GM12878 (cell line): ENCODE data around the gene LPCAT4. TPM values are rescaled to one million over a fixed set of nuclear protein-coding genes. Genes with fewer than 3 reads are reported as not detected.

Experiments used
- ATAC-seq: fragments of 200-7000 bp; cut with Tn5 transposase; 3 replicates; pipeline ENCODE4 v1.9.1; 2020; ENCODE audit warnings: mild to moderate bottlenecking, moderate library complexity
- BruUV-seq: library from RNA; stranded (reverse); fragments of 400-500 nt; replicated peaks from 2 replicates; lab custom pipeline; 2021; lab: Mats Ljungman, UMichigan
- CTCF ChIA-PET: fragments of 300-600 bp; sonication (Branson Sonifier 250); formaldehyde crosslinking; extraction: SDS; loops from one replicate; lab custom pipeline; 2021; ENCODE audit warnings: inconsistent platforms; lab: Yijun Ruan, JAX
- POLR2A ChIA-PET: fragments of 350-600 bp; formaldehyde crosslinking; extraction: SDS; loops from one replicate; lab custom pipeline; 2021; ENCODE audit warnings: inconsistent platforms; lab: Charles Lee
- RAD21 ChIA-PET: fragments of 300-600 bp; sonication (Branson Sonifier 250); formaldehyde crosslinking; loops from one replicate; lab custom pipeline; 2023; ENCODE audit warnings: antibody characterized with exemption; ENCODE audit not compliant: unreplicated experiment; lab: Charles Lee
- SMC1A ChIA-PET: fragments of 300-600 bp; sonication (Branson Sonifier 250); formaldehyde crosslinking; loops from one replicate; lab custom pipeline; 2023; ENCODE audit not compliant: unreplicated experiment, uncharacterized antibody; lab: Charles Lee
- DNase-seq: peaks from one replicate; pipeline ENCODE4 v3.0.0-alpha.2; 2011; ENCODE audit warnings: low read depth, low spot score
- FAIRE-seq: peaks from 3 replicates; lab custom pipeline; 2011; peaks lifted over from hg19 to GRCh38; lab: Jason Lieb, UNC
- H2AFZ ChIP-seq: 2 replicates; pipeline ENCODE4 v1.6.0; 2011; ENCODE audit warnings: low read depth, low read length, control low read depth; ENCODE audit not compliant: control insufficient read depth
- H3K27ac ChIP-seq: 2 replicates; pipeline ENCODE4 v1.5.1; 2011; ENCODE audit warnings: control low read depth; ENCODE audit not compliant: control insufficient read depth, insufficient read depth
- H3K27me3 ChIP-seq, 2 experiments: replicated peaks in 1 of 2; 2 replicates each; pipeline versions ENCODE4 v1.6.0 to v1.6.1; 2011; ENCODE audit warnings: low read length in 1 of 2; ENCODE audit not compliant: control insufficient read depth in 2 of 2, insufficient read depth in 2 of 2
- H3K36me3 ChIP-seq, 2 experiments: 2 replicates each; pipeline ENCODE4 v1.5.1; 2011; ENCODE audit warnings: low read length in 1 of 2; ENCODE audit not compliant: control insufficient read depth in 2 of 2, insufficient read depth in 2 of 2
- H3K4me1 ChIP-seq: 2 replicates; pipeline ENCODE4 v1.6.1; 2011; ENCODE audit warnings: mild to moderate bottlenecking, low read length, moderate library complexity, mixed read lengths; ENCODE audit not compliant: control insufficient read depth, insufficient read depth
- H3K4me2 ChIP-seq: 2 replicates; pipeline ENCODE4 v1.6.0; 2011; ENCODE audit warnings: control low read depth; ENCODE audit not compliant: control insufficient read depth, insufficient read depth
- H3K4me3 ChIP-seq: fragments of 200-600 bp; sonication (generic); 2 replicates; pipeline ENCODE4 v1.5.1; 2016
- H3K79me2 ChIP-seq: 2 replicates; pipeline ENCODE4 v1.6.0; 2011; ENCODE audit warnings: low read length; ENCODE audit not compliant: control insufficient read depth, insufficient read depth
- H3K9ac ChIP-seq: 2 replicates; pipeline ENCODE4 v1.8.0; 2011; ENCODE audit warnings: low read length, control low read depth, mixed read lengths; ENCODE audit not compliant: control insufficient read depth, insufficient read depth
- H3K9me3 ChIP-seq: replicated peaks from 3 replicates; pipeline ENCODE4 v1.5.1; 2011; ENCODE audit warnings: mild to moderate bottlenecking, low read length; ENCODE audit not compliant: control insufficient read depth, insufficient read depth
- H4K20me1 ChIP-seq: 2 replicates; pipeline ENCODE4 v1.6.0; 2011; ENCODE audit not compliant: control insufficient read depth, insufficient read depth
- WGBS: methylation state at CpG from one replicate; pipeline ENCODE4 v1.1.6; 2016; ENCODE audit warnings: low lambda C conversion rate; ENCODE audit not compliant: insufficient replicate concordance, insufficient coverage; ENCODE audit errors: missing lambda C conversion rate; 5-methylcytosine and 5-hydroxymethylcytosine counted together
- in situ Hi-C: fragments of 300-500 bp; cut with MboI; formaldehyde crosslinking; loops from 9 replicates; pipeline ENCODE4 v1.14.3; 2018; ENCODE audit warnings: mixed read lengths
- intact Hi-C: fragments of 100-400 bp; cut with micrococcal nuclease; formaldehyde crosslinking; loops from one replicate; pipeline ENCODE4 v1.14.2; 2022; ENCODE audit not compliant: unreplicated experiment
- polyA plus RNA-seq, 11 experiments: library from polyadenylated mRNA; depleted of rRNA in 4 of 11; unstranded in 6 of 11; stranded (reverse) in 5 of 11; fragments of >200 nt; fragmentation: Nextera tagmentation in 4 of 11; fragmentation: Illumina TruSeq in 1 of 11; extraction: Ambion mirVana in 4 of 11; extraction: Trizol in 1 of 11; gene quantifications; 1 replicate in 1 of 11; 2 replicates in 10 of 11; pipeline versions ENCODE4 v1.2.1 to v1.2.3, GENCODE V29; 2011 to 2016; ENCODE audit warnings: inconsistent platforms in 2 of 11, missing spikeins in 2 of 11, low read depth in 1 of 11
- total RNA-seq, 4 experiments: library from RNA; depleted of rRNA in 3 of 4; stranded (reverse); fragments of >200 nt in 3 of 4; fragmentation: Illumina TruSeq in 1 of 4; extraction: Trizol in 1 of 4; gene quantifications; 2 replicates each; pipeline versions ENCODE4 v1.2.1 to v1.2.3, GENCODE V29; 2013 to 2021
- TF ChIP-seq, protein P1 (sequence below): fragments of 450-650 bp; formaldehyde crosslinking; IDR thresholded peaks from 2 replicates; pipeline ENCODE4 v1.5.0; 2022; ENCODE audit warnings: mild to moderate bottlenecking, missing genetic modification characterization
- TF ChIP-seq, protein P2 (sequence below), 3 experiments: IDR thresholded peaks in 2 of 3; conservative IDR thresholded peaks in 1 of 3; 2 replicates each; pipeline ENCODE4 v1.5.1; 2011; ENCODE audit warnings: low read depth in 3 of 3, low read length in 3 of 3, mild to moderate bottlenecking in 3 of 3, control low read depth in 2 of 3, moderate library complexity in 2 of 3, inconsistent platforms in 1 of 3, mixed read lengths in 1 of 3; ENCODE audit not compliant: control insufficient read depth in 2 of 3, insufficient read depth in 1 of 3; ENCODE audit errors: extremely low read depth in 1 of 3

Gene LPCAT4
- total and polyA plus RNA-seq, 10 of the 15 experiments (the other 5 are each of a cell fraction or from before 2014, with no cell fraction given) = 14.4 to 57.2 (median 33.0) TPM

DNA sequence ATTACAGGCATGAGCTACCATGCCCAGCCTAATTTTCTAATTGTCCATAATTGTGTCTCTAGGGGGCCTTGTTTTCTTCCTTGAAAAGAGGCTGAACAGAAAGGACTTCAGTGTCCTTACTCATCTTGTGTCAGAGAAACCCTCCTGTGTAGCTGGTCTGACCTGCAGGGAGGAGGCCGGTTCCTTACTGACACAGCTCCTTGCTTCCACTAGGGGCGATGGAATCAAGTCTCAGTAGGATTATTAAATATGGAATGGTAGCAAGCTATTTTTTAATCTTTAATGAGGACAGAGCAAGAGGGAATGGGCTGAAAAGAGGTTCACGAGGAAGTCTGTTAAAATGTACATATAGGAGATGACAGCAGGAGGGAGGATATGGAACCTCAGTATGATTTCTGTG is 8.6 kb downstream of the LPCAT4 start:
- Histone ChIP-seq H2AFZ (no peak overlapping the region), H3K4me2 (no peak overlapping the region), H3K27me3 (no peaks in the 10 kb centered on the region), H3K4me1 (no peaks in the 10 kb centered on the region), H3K4me3 (no peak overlapping the region), H3K9me3 (no peaks in the 10 kb centered on the region), H3K27ac (no peak overlapping the region), H3K36me3 (peaks cover 0 to 16% of the 10 kb centered on the region in 2 experiments), H4K20me1 (no peaks in the 10 kb centered on the region), H3K79me2 (no peaks in the 10 kb centered on the region), H3K9ac (no peak overlapping the region)
- ATAC-seq (no peak), DNase-seq (no peak), FAIRE-seq (no peak)
- TF ChIP-seq, protein P1, sequence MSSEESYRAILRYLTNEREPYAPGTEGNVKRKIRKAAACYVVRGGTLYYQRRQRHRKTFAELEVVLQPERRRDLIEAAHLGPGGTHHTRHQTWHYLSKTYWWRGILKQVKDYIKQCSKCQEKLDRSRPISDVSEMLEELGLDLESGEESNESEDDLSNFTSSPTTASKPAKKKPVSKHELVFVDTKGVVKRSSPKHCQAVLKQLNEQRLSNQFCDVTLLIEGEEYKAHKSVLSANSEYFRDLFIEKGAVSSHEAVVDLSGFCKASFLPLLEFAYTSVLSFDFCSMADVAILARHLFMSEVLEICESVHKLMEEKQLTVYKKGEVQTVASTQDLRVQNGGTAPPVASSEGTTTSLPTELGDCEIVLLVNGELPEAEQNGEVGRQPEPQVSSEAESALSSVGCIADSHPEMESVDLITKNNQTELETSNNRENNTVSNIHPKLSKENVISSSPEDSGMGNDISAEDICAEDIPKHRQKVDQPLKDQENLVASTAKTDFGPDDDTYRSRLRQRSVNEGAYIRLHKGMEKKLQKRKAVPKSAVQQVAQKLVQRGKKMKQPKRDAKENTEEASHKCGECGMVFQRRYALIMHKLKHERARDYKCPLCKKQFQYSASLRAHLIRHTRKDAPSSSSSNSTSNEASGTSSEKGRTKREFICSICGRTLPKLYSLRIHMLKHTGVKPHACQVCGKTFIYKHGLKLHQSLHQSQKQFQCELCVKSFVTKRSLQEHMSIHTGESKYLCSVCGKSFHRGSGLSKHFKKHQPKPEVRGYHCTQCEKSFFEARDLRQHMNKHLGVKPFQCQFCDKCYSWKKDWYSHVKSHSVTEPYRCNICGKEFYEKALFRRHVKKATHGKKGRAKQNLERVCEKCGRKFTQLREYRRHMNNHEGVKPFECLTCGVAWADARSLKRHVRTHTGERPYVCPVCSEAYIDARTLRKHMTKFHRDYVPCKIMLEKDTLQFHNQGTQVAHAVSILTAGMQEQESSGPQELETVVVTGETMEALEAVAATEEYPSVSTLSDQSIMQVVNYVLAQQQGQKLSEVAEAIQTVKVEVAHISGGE (CRISPR knock-in tag) = no peak
- TF ChIP-seq, protein P2, sequence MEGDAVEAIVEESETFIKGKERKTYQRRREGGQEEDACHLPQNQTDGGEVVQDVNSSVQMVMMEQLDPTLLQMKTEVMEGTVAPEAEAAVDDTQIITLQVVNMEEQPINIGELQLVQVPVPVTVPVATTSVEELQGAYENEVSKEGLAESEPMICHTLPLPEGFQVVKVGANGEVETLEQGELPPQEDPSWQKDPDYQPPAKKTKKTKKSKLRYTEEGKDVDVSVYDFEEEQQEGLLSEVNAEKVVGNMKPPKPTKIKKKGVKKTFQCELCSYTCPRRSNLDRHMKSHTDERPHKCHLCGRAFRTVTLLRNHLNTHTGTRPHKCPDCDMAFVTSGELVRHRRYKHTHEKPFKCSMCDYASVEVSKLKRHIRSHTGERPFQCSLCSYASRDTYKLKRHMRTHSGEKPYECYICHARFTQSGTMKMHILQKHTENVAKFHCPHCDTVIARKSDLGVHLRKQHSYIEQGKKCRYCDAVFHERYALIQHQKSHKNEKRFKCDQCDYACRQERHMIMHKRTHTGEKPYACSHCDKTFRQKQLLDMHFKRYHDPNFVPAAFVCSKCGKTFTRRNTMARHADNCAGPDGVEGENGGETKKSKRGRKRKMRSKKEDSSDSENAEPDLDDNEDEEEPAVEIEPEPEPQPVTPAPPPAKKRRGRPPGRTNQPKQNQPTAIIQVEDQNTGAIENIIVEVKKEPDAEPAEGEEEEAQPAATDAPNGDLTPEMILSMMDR (IDR thresholded peaks at IDR 0.05 in 2 of 3, conservative IDR thresholded peaks at IDR 0.05 in 1 of 3; ENCODE audit: control insufficient read depth in 2 of 3, extremely low read depth in 1 of 3, insufficient read depth in 1 of 3, low read depth in 3 of 3, low read length in 3 of 3) = peak in 1 of 3 experiments; percentile 19; a peak in 1 of 6 replicates
- BruUV-seq = no TSS peak
- ChIA-PET RAD21 (interaction anchor here (1.0 to 1.5 kb wide), 2 partner anchors 9 to 21 kb away, joined by 3 read pairs; partner anchors contain the start of genes LPCAT4 and SLC12A6), POLR2A (interaction anchor here (0.5 to 1.5 kb wide), 2 partner anchors 9 to 284 kb away, joined by 3 to 6 read pairs; partner anchors contain the start of gene LPCAT4), CTCF (interaction anchor here (1.5 kb wide), 1 partner anchor 10 kb away, joined by 3 read pairs; no protein-coding TSS in a partner anchor), SMC1A (interaction anchor here (0.6 to 1.1 kb wide), 2 partner anchors 22 to 42 kb away, joined by 3 read pairs; no protein-coding TSS in a partner anchor)
- 65% methylated on average over 3 of the region's 3 CpGs for WGBS
- intact Hi-C loops = no loop called here
- in situ Hi-C loops = no loop called here
